GM21529 (cell line): ENCODE measurements around the gene ASB12.
A peak's percentile ranks its signal among the peaks of the same experiment; 100 is the strongest.
"Not testable (repeated sequence)": the region's sequence is repeated elsewhere in the genome, so short reads cannot be mapped to it uniquely, and the experiment has no call there.

Experiments
- ATAC-seq: cut with Tn5 transposase; IDR thresholded peaks from one replicate; pipeline ENCODE4 v1.9.1; 2021; ENCODE audit not compliant: unreplicated experiment

Gene ASB12

DNA sequence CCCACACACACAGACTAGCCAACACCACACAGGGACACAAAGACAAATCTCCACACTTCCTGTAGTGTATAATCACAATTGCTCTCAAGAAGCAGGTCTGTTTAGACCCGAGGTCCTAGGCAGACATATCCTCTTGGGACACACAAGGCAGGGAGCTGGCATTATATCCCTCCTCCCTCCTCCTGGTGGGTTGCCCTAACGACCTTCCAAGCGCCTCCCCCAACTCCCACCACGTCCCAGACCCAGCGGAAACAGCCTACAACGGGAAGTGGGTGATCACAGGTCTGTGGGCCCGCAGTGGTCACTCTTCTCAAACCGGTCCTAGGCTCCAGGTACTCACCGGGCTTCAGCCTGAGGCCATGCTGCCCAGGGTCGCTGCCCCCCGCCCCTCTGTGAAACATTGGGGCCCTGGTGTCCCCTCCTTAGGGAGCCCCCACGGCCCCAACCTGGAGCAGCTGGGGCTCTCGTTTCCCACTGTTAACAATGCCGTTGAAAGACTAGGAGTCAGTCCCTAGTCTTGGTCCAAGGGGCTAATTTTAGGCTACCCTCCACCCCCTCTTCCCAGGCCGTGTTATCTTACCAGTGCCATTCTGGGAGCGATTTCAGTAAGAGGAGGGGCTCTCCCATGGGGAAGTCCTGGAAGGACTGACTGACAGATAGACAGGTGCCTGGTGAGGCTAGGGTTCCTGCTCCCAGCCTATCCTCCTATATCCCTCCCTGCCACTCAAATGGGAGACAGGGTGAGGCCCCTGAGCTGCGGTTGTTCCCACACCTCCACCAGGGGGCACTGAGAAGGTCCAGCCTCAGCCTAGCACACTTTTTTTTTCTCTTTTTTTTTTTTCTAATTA is at the start of gene ASB12:
TSS of gene ASB12 (minus strand) at position 485 of the 848 bp plus-strand sequence. CDS start 4,957 bp downstream, outside the sequence.
- no peak for ATAC-seq

DNA sequence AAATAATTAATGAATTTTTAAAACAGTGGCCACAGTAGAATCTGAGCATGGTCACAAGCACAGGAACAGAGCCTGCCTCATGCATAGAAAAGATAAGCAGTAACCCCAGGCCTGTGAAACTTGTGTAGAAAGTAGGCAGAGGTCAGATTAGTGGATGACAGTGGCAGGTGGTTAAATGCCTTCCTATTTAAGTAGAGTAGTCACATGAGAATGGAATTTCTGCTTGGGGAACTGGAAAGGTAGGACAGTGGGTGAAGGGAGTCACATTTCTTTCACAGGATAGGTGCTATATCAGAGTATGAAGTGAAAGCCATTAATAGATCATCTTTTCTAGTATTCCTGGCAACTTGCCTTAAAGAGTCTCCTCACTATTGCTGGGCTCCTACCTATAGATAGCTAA is 34.9 kb upstream of the ASB12 start:
- no peak for ATAC-seq

DNA sequence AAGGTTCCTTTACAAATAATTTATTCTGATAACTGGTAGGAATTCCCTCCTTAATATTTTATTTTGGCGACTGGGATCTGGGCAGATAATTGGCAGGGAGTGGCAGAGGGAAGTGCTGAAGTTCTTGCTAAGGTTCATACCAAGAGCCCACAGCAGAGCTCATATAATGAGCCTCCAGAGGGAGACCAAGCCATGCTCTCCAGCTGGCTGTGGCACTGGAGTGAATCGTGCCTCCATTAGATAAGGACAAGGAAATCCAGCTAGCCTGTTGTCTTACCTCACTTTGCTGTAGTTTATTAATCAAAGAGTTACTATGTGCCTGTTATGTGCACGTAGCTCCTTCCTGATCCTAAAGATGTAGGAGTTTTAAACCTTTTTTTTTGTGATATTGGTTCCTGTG is 1.3 kb downstream of the ASB12 start:
- ATAC-seq = no peak

GRCh38 chrX:64218023-64218422 is 12.4 kb downstream of the ASB12 start:
- ATAC-seq = no peak

GRCh38 chrX:64213989-64214388 is 16.4 kb downstream of the ASB12 start:
- ATAC-seq = not testable (repeated sequence)

GRCh38 chrX:64206556-64207162 is 23.7 kb downstream of the ASB12 start:
- ATAC-seq = no peak

DNA sequence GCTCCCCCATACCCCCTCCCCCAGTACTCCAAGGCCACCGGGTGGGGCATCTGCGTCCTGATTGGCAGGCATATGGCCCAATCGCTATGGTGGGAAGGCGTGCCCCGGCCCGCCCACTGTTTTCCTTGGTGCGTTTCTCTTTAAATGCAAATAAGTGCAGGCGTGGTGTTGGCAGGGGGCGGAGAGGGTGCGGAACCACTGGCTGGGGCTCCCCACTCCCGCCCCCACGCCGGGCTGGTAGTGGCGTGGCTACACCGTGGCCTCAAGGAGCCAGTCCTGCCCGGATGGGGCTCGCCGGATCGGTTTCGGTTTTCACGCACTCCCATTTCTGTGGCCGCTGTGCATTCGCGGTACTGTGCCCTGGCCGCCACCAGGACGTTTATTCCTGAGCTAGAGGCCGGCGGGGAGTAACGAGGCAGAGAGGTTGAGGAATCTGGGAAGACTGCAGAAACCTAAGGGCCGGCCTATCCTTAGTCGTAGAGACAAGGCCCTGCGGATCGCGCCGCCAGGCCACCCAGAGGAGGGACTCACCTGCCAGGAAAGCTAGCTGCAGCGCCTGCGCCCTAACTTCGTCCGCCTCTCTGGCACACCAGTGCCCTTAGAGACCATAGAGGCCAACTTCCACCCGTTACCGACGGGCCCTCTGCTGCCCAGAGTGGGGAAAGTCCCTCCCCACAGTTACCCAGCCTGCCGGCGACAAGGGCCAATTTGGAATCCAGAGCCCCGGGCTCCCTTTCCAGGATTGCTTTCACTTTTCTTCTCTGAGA is 24.5 kb downstream of the ASB12 start:
- ATAC-seq = peak; percentile 87

DNA sequence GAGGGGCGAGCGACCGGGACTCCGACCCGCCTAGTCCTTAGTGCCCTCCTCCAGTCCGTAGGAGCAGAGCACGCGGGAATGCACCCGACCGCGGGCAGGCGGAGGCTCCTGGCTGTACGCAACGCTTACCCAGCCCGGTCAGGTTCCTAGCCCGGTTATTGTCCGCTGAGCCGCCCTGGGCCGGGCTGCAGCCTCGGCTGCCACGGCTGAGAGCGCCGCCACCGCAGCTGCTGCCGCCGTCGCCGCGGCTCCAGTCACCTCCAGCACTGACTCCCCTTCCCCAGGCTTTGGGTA is 25.0 kb downstream of the ASB12 start, which contains the start of gene AMER1:
TSS of gene AMER1 (minus strand) at position 268 of the 294 bp plus-strand sequence. CDS start 12,422 bp downstream, outside the sequence.
- peak; percentile 41 for ATAC-seq

GRCh38 chrX:64204701-64205440 is 25.5 kb downstream of the ASB12 start:
- ATAC-seq = peak; percentile 13

- no peak for ATAC-seq
Measured at GRCh38 chrX:64204252-64204651, 26.2 kb downstream of the ASB12 start.

- no peak for ATAC-seq
Measured at GRCh38 chrX:64202808-64203325, 27.5 kb downstream of the ASB12 start.

GRCh38 chrX:64198036-64198435 is 32.4 kb downstream of the ASB12 start:
- no peak for ATAC-seq

GRCh38 chrX:64196606-64197005 is 33.8 kb downstream of the ASB12 start:
- ATAC-seq = no peak

DNA sequence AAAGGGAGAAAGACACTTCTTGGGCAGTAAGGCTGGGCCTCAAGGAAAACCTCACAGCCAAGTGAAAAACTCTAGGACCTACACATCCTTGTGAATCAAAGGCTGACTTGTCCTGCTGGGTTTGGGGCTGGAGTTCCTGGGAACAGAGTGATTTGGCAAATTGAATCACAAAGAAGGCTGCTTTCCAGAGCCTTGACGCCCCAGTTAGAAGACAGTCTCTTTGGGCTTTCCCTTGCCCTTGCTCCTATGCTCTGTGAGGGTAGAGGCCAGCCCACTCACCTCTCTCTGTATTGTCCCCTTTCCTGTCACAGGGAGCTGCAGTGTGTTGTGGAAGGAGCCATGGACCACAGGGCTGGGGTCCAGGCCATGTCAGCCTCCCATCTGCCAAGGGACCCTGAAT is 34.5 kb downstream of the ASB12 start:
- ATAC-seq = no peak

DNA sequence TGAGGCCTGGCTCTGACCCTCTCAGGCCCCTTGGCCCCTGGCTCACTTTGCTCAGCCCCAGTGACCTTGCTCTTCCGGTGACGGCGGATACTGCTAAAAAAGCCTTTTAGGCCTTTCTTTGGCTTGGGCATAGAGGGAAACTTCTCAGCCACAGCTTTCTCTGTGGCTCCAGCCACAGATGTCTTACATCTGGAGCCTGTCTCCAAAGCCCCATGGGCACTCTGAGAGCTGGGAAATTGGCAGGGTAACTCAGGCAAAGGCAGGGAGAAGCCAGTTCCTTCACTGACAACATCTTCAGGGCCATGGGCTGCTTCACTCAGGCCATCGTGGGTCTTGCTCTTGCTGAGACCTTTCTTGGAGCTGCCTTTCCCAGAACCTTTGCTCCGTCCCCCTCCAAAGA is 37.7 kb downstream of the ASB12 start:
- ATAC-seq = no peak

GRCh38 chrX:64192040-64192439 is 38.4 kb downstream of the ASB12 start:
- no peak for ATAC-seq

- ATAC-seq = no peak
Measured at GRCh38 chrX:64191281-64192010, 39.0 kb downstream of the ASB12 start.

GRCh38 chrX:64190136-64190740 is 40.2 kb downstream of the ASB12 start:
- no peak for ATAC-seq

DNA sequence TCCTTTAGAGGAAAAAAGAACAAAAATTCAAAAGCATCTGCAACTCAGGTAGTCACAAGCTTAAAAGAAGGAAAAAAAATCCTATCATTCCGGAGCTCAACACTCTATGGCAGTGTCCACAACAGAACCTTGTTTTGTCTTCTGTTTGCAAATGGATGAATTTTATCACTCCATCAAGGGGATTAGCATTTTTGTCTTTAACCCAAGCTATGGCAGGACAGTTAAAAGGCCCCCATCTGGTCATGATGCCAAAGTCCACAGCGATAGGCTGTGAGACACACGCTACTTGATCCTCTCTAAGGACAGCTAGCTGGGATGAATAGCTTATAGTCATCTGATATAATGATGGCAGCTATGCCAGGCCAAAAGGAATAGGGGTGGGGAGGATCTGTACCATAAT is 41.5 kb downstream of the ASB12 start:
- ATAC-seq = no peak

DNA sequence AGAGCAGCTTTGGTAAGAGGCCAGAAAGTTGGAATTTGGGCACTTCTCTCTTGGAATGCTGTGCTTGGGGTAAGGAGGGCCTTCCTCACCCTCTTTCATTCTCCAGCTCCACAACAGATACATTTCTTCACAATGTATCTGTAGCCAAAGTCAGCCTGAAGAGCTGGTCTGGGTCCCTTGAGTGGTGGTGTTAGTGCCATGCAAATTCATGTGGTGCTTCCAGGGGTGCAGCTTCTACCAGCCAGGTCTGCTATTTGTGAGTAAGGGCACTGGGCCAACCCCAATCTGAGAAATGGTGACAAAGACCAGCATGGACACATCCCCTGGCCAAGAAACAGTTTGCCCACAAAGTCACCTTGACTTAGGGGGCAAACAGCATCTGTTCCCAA is 42.7 kb downstream of the ASB12 start:
- no peak for ATAC-seq
